PC-9 (cell line): Measurements from ENCODE around the gene GCLM.

Experiments used
- CTCF ChIP-seq: fragments of 200-600 bp; sonication (generic); conservative IDR thresholded peaks from 2 replicates; pipeline ENCODE4 v1.6.1; 2017; ENCODE audit warnings: mixed run types, antibody characterized with exemption, mild to moderate bottlenecking, moderate library complexity
- EZH2 ChIP-seq: fragments of 200-600 bp; sonication (generic); IDR thresholded peaks from 2 replicates; pipeline ENCODE4 v1.8.0; 2017; ENCODE audit warnings: antibody characterized with exemption, low read depth

GRCh38 chr1:93851327-93851712 is 57.9 kb downstream of the GCLM start:
- TF ChIP-seq EZH2 (no peak), CTCF (no peak)
